Gastrocnemius medialis (tissue), 4 donors: ENCODE data around the gene MIPEP. TPM values are rescaled to one million over a fixed set of nuclear protein-coding genes. Genes with fewer than 3 reads are reported as not detected.
A peak's percentile ranks its signal among the peaks of the same experiment; 100 is the strongest.

ENCODE experiments used
- ATAC-seq, 2 donors: fragments of 150-250 bp; one replicate each; pipeline ENCODE4 v1.9.1; 2016
- DNase-seq, 2 donors: peaks; one replicate each; pipeline ENCODE4 v3.0.0-alpha.2; 2019
- H3K27ac ChIP-seq, 4 donors: fragments of 200-600 bp; sonication (generic); 1 replicate in 1 of 4; 2 replicates in 3 of 4; pipeline ENCODE4 v1.5.1; 2016 to 2018; ENCODE audit warnings: mild to moderate bottlenecking in 2 of 4, moderate library complexity in 1 of 4
- H3K27me3 ChIP-seq, 3 donors: fragments of 200-600 bp; sonication (generic) in 2 of 3; 1 replicate in 1 of 3; 2 replicates in 2 of 3; pipeline versions ENCODE4 v1.5.1 to v1.6.0; 2016 to 2019; ENCODE audit warnings: mild to moderate bottlenecking in 1 of 3, moderate library complexity in 1 of 3
- H3K36me3 ChIP-seq, 2 donors: fragments of 200-600 bp; sonication (generic) in 1 of 2; one replicate each; pipeline ENCODE4 v1.5.1; 2017 to 2018
- H3K4me1 ChIP-seq, 2 donors: fragments of 200-600 bp; sonication (generic) in 1 of 2; one replicate each; pipeline ENCODE4 v1.5.1; 2016 to 2017; ENCODE audit warnings: mild to moderate bottlenecking in 2 of 2
- H3K4me3 ChIP-seq, 4 donors: fragments of 200-600 bp; sonication (generic) in 3 of 4; 1 replicate in 1 of 4; 2 replicates in 3 of 4; pipeline ENCODE4 v1.5.1; 2016 to 2019; ENCODE audit warnings: mild to moderate bottlenecking in 2 of 4
- H3K9me3 ChIP-seq, 3 donors: fragments of 200-600 bp; sonication (generic) in 2 of 3; 1 replicate in 1 of 3; 2 replicates in 2 of 3; pipeline ENCODE4 v1.5.1; 2016 to 2019
- POLR2A ChIP-seq, 2 donors: fragments of 450-650 bp; IDR thresholded peaks; one replicate each; pipeline ENCODE4 v1.6.1; 2017; ENCODE audit warnings: antibody characterized with exemption in 2 of 2, mild to moderate bottlenecking in 2 of 2, moderate library complexity in 2 of 2
- in situ Hi-C, 4 donors: fragments of 200-750 bp; cut with MboI; loops; one replicate each; pipeline versions ENCODE4 v1.15.0 to v1.8.0; 2017; ENCODE audit warnings: low sequenced_read_pairs in 4 of 4
- intact Hi-C: fragments of 100-400 bp; cut with DNase I; formaldehyde crosslinking; loops from one replicate; pipeline ENCODE4 v1.15.1; 2023; ENCODE audit warnings: low total_unique reads
- total RNA-seq, 4 donors: library from RNA; depleted of rRNA; stranded (reverse); fragments of >200 nt; gene quantifications; one replicate each; pipeline versions ENCODE4 v1.1.0 to v1.2.3, GENCODE V29; 2016
- TF ChIP-seq, protein P1 (sequence below), 5 experiments: fragments of 450-650 bp in 3 of 5; fragments of 200-600 bp in 2 of 5; sonication (generic) in 2 of 5; IDR thresholded peaks in 4 of 5; conservative IDR thresholded peaks in 1 of 5; 1 replicate in 4 of 5; 2 replicates in 1 of 5; pipeline ENCODE4 v1.5.1; 2016 to 2019; ENCODE audit warnings: antibody characterized with exemption in 5 of 5, mild to moderate bottlenecking in 3 of 5, moderate library complexity in 3 of 5

Gene MIPEP
- 10 to 100 TPM in 3 of 4 donors, 1 to 10 TPM in 1; 9.2 to 23.1 (median 14.0) TPM for total RNA-seq

GRCh38 chr13:23888658-23889614, at the start of gene MIPEP:
Gene MIPEP, minus strand, starts transcription at chr13:23889400. Its CDS starts 80 bp downstream, at chr13:23889320.
- peak; percentile 94 to 97 for ATAC-seq
- H3K4me3 ChIP-seq = peak within 1 kb of the TSS; percentile 67 to 99 (median 86)
- intact Hi-C loops = loop anchor here (1.0 to 5.0 kb wide), 2 partner anchors 312 to 423 kb away; no protein-coding TSS in a partner anchor

GRCh38 chr13:23934520-23934919, 45.3 kb upstream of the MIPEP start:
- DNase-seq (no peak), ATAC-seq (no peak)
- H3K4me1 ChIP-seq = no peaks in the 10 kb centered on the region
- H3K9me3 ChIP-seq = no peaks in the 10 kb centered on the region
- intact Hi-C loops = no loop called here
- H3K4me3 ChIP-seq = no peak overlapping the region
- H3K27ac ChIP-seq = no peak overlapping the region
- in situ Hi-C loops = no loop called here
- TF ChIP-seq POLR2A (IDR thresholded peaks at IDR 0.05) = no peak
- TF ChIP-seq, protein P1, sequence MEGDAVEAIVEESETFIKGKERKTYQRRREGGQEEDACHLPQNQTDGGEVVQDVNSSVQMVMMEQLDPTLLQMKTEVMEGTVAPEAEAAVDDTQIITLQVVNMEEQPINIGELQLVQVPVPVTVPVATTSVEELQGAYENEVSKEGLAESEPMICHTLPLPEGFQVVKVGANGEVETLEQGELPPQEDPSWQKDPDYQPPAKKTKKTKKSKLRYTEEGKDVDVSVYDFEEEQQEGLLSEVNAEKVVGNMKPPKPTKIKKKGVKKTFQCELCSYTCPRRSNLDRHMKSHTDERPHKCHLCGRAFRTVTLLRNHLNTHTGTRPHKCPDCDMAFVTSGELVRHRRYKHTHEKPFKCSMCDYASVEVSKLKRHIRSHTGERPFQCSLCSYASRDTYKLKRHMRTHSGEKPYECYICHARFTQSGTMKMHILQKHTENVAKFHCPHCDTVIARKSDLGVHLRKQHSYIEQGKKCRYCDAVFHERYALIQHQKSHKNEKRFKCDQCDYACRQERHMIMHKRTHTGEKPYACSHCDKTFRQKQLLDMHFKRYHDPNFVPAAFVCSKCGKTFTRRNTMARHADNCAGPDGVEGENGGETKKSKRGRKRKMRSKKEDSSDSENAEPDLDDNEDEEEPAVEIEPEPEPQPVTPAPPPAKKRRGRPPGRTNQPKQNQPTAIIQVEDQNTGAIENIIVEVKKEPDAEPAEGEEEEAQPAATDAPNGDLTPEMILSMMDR (IDR thresholded peaks at IDR 0.05 in 4 of 5, conservative IDR thresholded peaks at IDR 0.05 in 1 of 5) = no peak
- no peaks in the 10 kb centered on the region for H3K27me3 ChIP-seq
- no peaks in the 10 kb centered on the region for H3K36me3 ChIP-seq

More at GRCh38 chr13:23888658-23889614, at the start of gene MIPEP:
- peak; percentile 83 to 89 for DNase-seq
- peak within 1 kb of the TSS; percentile 81 to 88 (median 84) for H3K27ac ChIP-seq
- H3K4me1 ChIP-seq = peaks cover 7 to 15% of the 10 kb centered on the region in 2 donors
- no peaks in the 10 kb centered on the region for H3K36me3 ChIP-seq
- H3K9me3 ChIP-seq = no peaks in the 10 kb centered on the region
- no peaks in the 10 kb centered on the region for H3K27me3 ChIP-seq
- TF ChIP-seq, protein P1 (IDR thresholded peaks at IDR 0.05 in 4 of 5, conservative IDR thresholded peaks at IDR 0.05 in 1 of 5) = peak; percentile 54 to 83 (median 71)
- TF ChIP-seq POLR2A (IDR thresholded peaks at IDR 0.05) = peak; percentile 73 to 79
- in situ Hi-C loops = loop anchor here in 1 of 4 donors (25.0 kb wide), 1 partner anchor 302 kb away; no protein-coding TSS in a partner anchor

DNA sequence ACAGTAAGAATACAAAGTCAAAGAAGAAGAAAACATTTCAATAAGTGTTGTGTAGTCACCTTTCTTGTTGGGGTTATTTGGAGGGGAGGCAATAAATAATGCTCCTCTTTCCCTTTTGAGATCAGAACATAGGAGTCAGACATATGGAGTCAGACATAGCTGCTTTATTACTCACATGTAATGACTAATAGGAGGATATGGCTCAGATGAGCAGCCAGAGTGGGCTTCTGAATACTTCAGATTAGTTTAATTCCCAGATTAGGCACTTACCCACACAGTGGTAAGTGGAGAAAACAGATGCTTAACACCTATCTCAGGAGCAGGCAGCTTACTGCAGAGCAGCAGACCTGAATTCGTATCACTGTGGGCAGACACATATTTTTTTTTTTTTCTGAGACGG, 39.8 kb upstream of the MIPEP start:
- intact Hi-C loops = loop anchor here (10.0 kb wide), 1 partner anchor 86 kb away; no protein-coding TSS in a partner anchor
- in situ Hi-C loops = no loop called here
- H3K36me3 ChIP-seq = no peaks in the 10 kb centered on the region
- H3K4me3 ChIP-seq = no peak overlapping the region
- no peaks in the 10 kb centered on the region for H3K27me3 ChIP-seq
- H3K4me1 ChIP-seq = no peaks in the 10 kb centered on the region
- no peak for ATAC-seq
- no peak for DNase-seq
- no peaks in the 10 kb centered on the region for H3K9me3 ChIP-seq
- H3K27ac ChIP-seq = no peak overlapping the region
- TF ChIP-seq, protein P1 (IDR thresholded peaks at IDR 0.05 in 4 of 5, conservative IDR thresholded peaks at IDR 0.05 in 1 of 5) = no peak
- TF ChIP-seq POLR2A (IDR thresholded peaks at IDR 0.05) = no peak

DNA sequence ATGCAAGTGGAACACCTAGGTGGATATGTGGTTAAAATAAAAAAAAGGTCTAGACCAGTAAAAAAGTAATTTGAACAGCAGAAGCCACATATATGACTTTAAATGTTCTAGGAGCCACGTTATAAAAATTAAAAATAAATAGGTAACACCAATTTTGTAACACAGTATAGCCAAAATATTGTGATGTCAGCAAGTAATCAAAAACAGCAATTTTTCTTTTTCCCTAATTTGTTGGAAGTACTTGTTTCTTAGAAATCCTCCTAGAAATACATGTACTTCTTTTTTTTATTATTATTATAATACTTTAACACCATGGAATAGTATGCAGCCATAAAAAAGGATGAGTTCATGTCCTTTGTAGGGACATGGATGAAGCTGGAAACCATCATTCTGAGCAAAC, 33.8 kb upstream of the MIPEP start:
- in situ Hi-C loops (loop anchor here in 2 of 4 donors (25.0 kb wide), 1 partner anchor 289 kb away; no protein-coding TSS in a partner anchor), intact Hi-C loops (loop anchor here (10.0 kb wide), 1 partner anchor 92 kb away; no protein-coding TSS in a partner anchor)
- Histone ChIP-seq H3K27me3 (no peaks in the 10 kb centered on the region), H3K9me3 (no peaks in the 10 kb centered on the region), H3K36me3 (no peaks in the 10 kb centered on the region), H3K27ac (no peak overlapping the region), H3K4me3 (no peak overlapping the region), H3K4me1 (no peaks in the 10 kb centered on the region)
- no peak for TF ChIP-seq POLR2A (IDR thresholded peaks at IDR 0.05)
- TF ChIP-seq, protein P1 (IDR thresholded peaks at IDR 0.05 in 4 of 5, conservative IDR thresholded peaks at IDR 0.05 in 1 of 5) = no peak
- DNase-seq = no peak
- no peak for ATAC-seq
